Activated CD4-positive, alpha-beta memory T cell treated with anti-CD3 and anti-CD28 coated beads, Interleukin-2, amount 10 ng/mL, durations not matched to agents 7 days and 5 days (primary cell): ENCODE data around the gene OSTF1. TPM values are rescaled to one million over a fixed set of nuclear protein-coding genes. Genes with fewer than 3 reads are reported as not detected.

Source experiments
- CTCF ChIA-PET: fragments of 350-600 bp; sonication (Branson Sonifier 250); formaldehyde crosslinking; loops from one replicate; lab custom pipeline; 2021; ENCODE audit warnings: antibody characterized with exemption, inconsistent platforms; lab: Charles Lee
- POLR2A ChIA-PET: fragments of 350-600 bp; sonication (Branson Sonifier 250); formaldehyde crosslinking; loops from one replicate; lab custom pipeline; 2021; ENCODE audit warnings: antibody characterized with exemption; lab: Charles Lee
- DNase-seq: peaks from one replicate; pipeline ENCODE4 v3.0.0-alpha.2; 2020
- H3K27ac Mint-ChIP-seq: one replicate; pipeline ENCODE4 v1.8.0; 2021; ENCODE audit warnings: mild to moderate bottlenecking, mixed read lengths
- H3K27me3 Mint-ChIP-seq: one replicate; pipeline ENCODE4 v1.8.0; 2021; ENCODE audit warnings: mixed read lengths
- H3K36me3 Mint-ChIP-seq: one replicate; pipeline ENCODE4 v1.8.0; 2021; ENCODE audit warnings: low read depth, mixed read lengths
- H3K4me1 Mint-ChIP-seq: one replicate; pipeline ENCODE4 v1.8.0; 2021; ENCODE audit warnings: mixed read lengths
- H3K4me3 Mint-ChIP-seq: one replicate; pipeline ENCODE4 v1.8.0; 2021; ENCODE audit warnings: mild to moderate bottlenecking, mixed read lengths
- H3K9me3 Mint-ChIP-seq: one replicate; pipeline ENCODE4 v1.8.0; 2021; ENCODE audit warnings: mixed read lengths
- total RNA-seq, 2 experiments: library from RNA; stranded (reverse); gene quantifications; one replicate each; pipeline ENCODE4 v1.2.3, GENCODE V29; 2021

The OSTF1 gene
- total RNA-seq, 2 experiments from 2014 or later, result 253 to 255 TPM

GRCh38 chr9:75106857-75107256 lies 18.5 kb downstream of the OSTF1 start:
- DNase-seq, result no peak
- Mint-ChIP-seq H3K4me3 (no peak overlapping the region), H3K27me3 (no peaks in the 10 kb centered on the region), H3K27ac (no peak overlapping the region), H3K36me3 (peaks cover 61% of the 10 kb centered on the region), H3K9me3 (no peaks in the 10 kb centered on the region), H3K4me1 (peaks cover 71% of the 10 kb centered on the region)
- POLR2A ChIA-PET, result interaction anchor here (3.3 kb wide), 1 partner anchor 43 kb away, joined by 9 read pairs; no protein-coding TSS in a partner anchor
- CTCF ChIA-PET, result interaction anchor here (0.9 kb wide), 1 partner anchor 45 kb away, joined by 3 read pairs; no protein-coding TSS in a partner anchor

DNA sequence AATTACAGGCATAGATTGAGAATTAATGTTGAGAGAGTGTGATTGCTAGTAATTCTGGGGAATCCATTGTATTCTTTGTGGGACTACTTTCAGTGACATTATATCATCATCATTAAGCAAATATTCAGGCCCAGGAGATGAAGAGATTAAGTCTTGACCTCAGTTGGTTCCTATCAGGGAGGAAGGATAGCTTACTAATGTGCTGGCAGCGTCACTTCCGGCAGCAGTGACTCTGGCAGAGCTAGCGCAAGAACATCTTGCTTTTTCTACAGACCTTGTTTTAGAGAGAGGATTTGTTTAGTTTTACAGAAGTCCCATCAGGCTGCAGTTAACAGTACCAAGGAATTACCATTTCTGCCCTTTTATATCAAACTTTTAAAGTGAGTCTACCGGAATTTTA lies 20.3 kb downstream of the OSTF1 start:
- Mint-ChIP-seq H3K9me3 (no peaks in the 10 kb centered on the region), H3K27ac (peak overlapping the region; percentile 67), H3K4me3 (no peak overlapping the region), H3K4me1 (peaks cover 69% of the 10 kb centered on the region), H3K27me3 (no peaks in the 10 kb centered on the region), H3K36me3 (peaks cover 58% of the 10 kb centered on the region)
- ChIA-PET CTCF (interaction anchor here (0.7 kb wide), 1 partner anchor 19 kb away, joined by 3 read pairs; no protein-coding TSS in a partner anchor), POLR2A (interaction anchor here (0.8 kb wide), 2 partner anchors 16 to 22 kb away, joined by 3 to 4 read pairs; no protein-coding TSS in a partner anchor)
- DNase-seq, result peak; percentile 29

- Mint-ChIP-seq H3K4me3 (no peak overlapping the region), H3K27me3 (no peaks in the 10 kb centered on the region), H3K9me3 (no peaks in the 10 kb centered on the region), H3K27ac (no peak overlapping the region), H3K36me3 (peaks cover 64% of the 10 kb centered on the region), H3K4me1 (peaks cover 69% of the 10 kb centered on the region)
- ChIA-PET CTCF (interaction anchor here (0.7 kb wide), 1 partner anchor 18 kb away, joined by 3 read pairs; no protein-coding TSS in a partner anchor), POLR2A (interaction anchor here (0.8 kb wide), 2 partner anchors 17 to 22 kb away, joined by 3 to 4 read pairs; no protein-coding TSS in a partner anchor)
- no peak for DNase-seq
Measured at GRCh38 chr9:75109210-75109839, 21.0 kb downstream of the OSTF1 start.

DNA sequence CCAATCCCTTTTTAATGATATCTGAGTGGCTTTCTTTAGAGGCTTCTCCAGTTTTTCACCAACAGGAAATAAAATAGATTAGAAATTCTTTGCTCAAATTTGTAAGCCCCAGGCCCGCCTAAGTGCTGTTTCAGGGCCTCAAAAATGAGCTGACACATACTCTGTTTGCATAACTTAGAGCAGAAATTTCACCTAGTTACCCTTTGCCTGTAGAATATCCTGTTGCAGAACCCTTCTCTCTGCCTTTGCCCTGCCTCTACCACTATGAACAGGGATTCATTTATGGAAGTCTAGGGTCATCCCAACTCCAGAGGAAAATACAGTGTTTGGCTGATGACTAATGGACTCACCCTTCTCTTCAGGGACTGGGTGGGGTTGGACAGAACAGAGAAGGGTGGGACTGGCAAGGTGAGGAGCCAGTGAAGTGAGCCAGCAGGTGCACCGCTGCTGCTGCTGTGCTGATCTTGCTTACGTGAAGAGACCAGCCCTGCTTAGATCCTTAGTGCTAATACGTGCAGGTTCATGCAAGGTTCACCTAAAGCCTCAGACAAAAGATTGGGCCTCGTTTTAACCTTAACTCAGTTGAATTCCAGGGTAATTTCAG lies 22.8 kb downstream of the OSTF1 start:
- CTCF ChIA-PET, result interaction anchor here (1.3 kb wide), 1 partner anchor 19 kb away, joined by 3 read pairs; no protein-coding TSS in a partner anchor
- Mint-ChIP-seq H3K4me3 (no peak overlapping the region), H3K4me1 (peaks cover 52% of the 10 kb centered on the region), H3K36me3 (peaks cover 49% of the 10 kb centered on the region), H3K27me3 (no peaks in the 10 kb centered on the region), H3K9me3 (no peaks in the 10 kb centered on the region), H3K27ac (peak overlapping the region; percentile 56)
- POLR2A ChIA-PET, result interaction anchor here (1.0 kb wide), 1 partner anchor 15 kb away, joined by 5 read pairs; no protein-coding TSS in a partner anchor
- no peak for DNase-seq

DNA sequence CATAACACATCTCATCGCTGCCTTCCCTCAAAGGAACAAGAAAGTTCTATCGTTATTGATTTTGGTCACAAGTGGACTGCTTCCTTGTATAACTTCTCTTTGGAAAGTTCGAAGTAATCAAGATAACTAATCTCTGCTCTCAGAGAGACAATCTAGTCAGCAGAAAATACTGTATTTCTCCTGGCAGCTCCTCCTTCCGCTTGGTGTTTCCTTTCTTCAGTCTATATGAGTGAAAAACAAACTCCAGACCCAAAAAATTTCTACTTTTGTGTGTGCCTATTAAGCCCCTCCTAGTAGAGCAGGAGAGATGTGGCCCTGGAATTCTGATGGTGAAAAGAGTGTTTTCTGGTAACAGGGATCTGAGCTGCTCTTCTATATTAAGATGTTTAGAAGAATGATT lies 24.5 kb downstream of the OSTF1 start:
- H3K36me3 Mint-ChIP-seq, result peaks cover 53% of the 10 kb centered on the region
- ChIA-PET CTCF (no interaction called here), POLR2A (no interaction called here)
- H3K4me3 Mint-ChIP-seq, result no peak overlapping the region
- no peak for DNase-seq
- no peaks in the 10 kb centered on the region for H3K27me3 Mint-ChIP-seq
- H3K27ac Mint-ChIP-seq, result peak overlapping the region; percentile 57
- peaks cover 59% of the 10 kb centered on the region for H3K4me1 Mint-ChIP-seq
- peaks cover 3% of the 10 kb centered on the region for H3K9me3 Mint-ChIP-seq

GRCh38 chr9:75116306-75116705 lies 28.0 kb downstream of the OSTF1 start:
- H3K4me3 Mint-ChIP-seq, result no peak overlapping the region
- H3K4me1 Mint-ChIP-seq, result peaks cover 62% of the 10 kb centered on the region
- no peak for DNase-seq
- ChIA-PET POLR2A (no interaction called here), CTCF (no interaction called here)
- H3K9me3 Mint-ChIP-seq, result peaks cover 12% of the 10 kb centered on the region
- H3K36me3 Mint-ChIP-seq, result peaks cover 63% of the 10 kb centered on the region
- no peaks in the 10 kb centered on the region for H3K27me3 Mint-ChIP-seq
- H3K27ac Mint-ChIP-seq, result no peak overlapping the region

GRCh38 chr9:75117564-75117963 lies 29.2 kb downstream of the OSTF1 start:
- H3K9me3 Mint-ChIP-seq, result peaks cover 12% of the 10 kb centered on the region
- H3K4me3 Mint-ChIP-seq, result no peak overlapping the region
- H3K36me3 Mint-ChIP-seq, result peaks cover 74% of the 10 kb centered on the region
- ChIA-PET POLR2A (interaction anchor here (0.7 to 1.0 kb wide), 2 partner anchors 30 to 32 kb away, joined by 3 to 4 read pairs; no protein-coding TSS in a partner anchor), CTCF (no interaction called here)
- H3K27ac Mint-ChIP-seq, result peak overlapping the region; percentile 60
- H3K4me1 Mint-ChIP-seq, result peaks cover 60% of the 10 kb centered on the region
- no peaks in the 10 kb centered on the region for H3K27me3 Mint-ChIP-seq
- no peak for DNase-seq

- H3K27me3 Mint-ChIP-seq, result no peaks in the 10 kb centered on the region
- peaks cover 12% of the 10 kb centered on the region for H3K9me3 Mint-ChIP-seq
- H3K36me3 Mint-ChIP-seq, result peaks cover 76% of the 10 kb centered on the region
- CTCF ChIA-PET, result interaction anchor here (0.7 kb wide), 1 partner anchor 16 kb away, joined by 3 read pairs; no protein-coding TSS in a partner anchor
- POLR2A ChIA-PET, result interaction anchor here (0.9 to 1.4 kb wide), 2 partner anchors 10 to 32 kb away, joined by 3 read pairs; no protein-coding TSS in a partner anchor
- H3K27ac Mint-ChIP-seq, result peak overlapping the region; percentile 22
- peaks cover 62% of the 10 kb centered on the region for H3K4me1 Mint-ChIP-seq
- no peak for DNase-seq
- no peak overlapping the region for H3K4me3 Mint-ChIP-seq
Measured at GRCh38 chr9:75120686-75121085, 32.4 kb downstream of the OSTF1 start.

DNA sequence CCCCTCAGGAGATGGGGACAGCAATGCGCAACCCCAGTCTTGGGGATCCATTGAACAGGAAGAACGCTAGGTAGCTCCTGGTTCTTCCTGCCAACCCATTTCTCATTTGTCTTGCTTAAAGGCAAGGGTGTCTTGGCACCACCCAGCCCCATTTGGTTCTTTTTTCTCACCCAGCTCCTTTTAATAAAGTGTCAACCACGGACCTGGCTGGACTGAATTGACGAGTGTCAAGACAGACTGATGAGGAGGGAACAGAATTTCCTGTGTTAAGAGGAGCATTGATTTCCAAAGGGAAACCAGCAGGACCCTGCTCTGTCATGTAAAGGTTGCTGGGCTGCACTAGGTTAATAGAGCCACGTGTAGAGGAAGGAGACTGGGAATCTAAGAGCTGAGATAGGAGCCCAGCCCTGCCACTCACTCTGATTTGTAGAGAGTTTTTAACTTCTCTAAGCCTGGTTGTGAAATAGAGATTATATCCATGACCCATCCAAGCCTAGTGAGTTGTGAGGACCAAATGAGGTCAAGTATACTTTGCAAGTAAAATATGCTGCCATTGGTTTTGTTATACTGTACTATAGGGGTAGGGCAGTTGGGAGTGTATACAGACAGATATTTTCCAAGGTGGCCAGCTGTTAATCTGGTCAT lies 33.7 kb downstream of the OSTF1 start:
- H3K4me1 Mint-ChIP-seq, result peaks cover 62% of the 10 kb centered on the region
- peaks cover 77% of the 10 kb centered on the region for H3K36me3 Mint-ChIP-seq
- CTCF ChIA-PET, result no interaction called here
- peaks cover 12% of the 10 kb centered on the region for H3K9me3 Mint-ChIP-seq
- POLR2A ChIA-PET, result interaction anchor here (0.8 to 1.4 kb wide), 2 partner anchors 33 to 170 kb away, joined by 3 read pairs; partner anchors contain the start of gene C9orf40
- no peak overlapping the region for H3K4me3 Mint-ChIP-seq
- DNase-seq, result no peak
- no peaks in the 10 kb centered on the region for H3K27me3 Mint-ChIP-seq
- H3K27ac Mint-ChIP-seq, result no peak overlapping the region

DNA sequence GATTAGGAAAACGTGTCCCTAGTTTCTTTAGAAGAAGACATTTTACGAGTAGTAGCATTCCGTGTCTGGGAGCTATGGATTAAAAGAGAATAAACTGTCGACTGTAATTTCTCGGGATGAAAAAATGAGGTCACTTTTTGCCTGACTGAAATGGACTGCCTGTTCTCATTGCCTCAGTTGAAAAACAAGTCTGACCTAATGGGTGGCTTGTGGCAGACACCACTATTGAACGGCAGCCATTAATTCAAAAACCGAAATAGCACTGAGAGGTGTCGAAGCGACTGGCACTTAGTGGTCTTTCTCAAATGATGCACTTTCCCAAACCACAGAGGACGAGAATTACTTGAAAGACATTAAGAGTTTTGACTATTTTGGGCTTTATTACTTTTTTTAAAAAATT lies 35.4 kb downstream of the OSTF1 start:
- Mint-ChIP-seq H3K4me1 (peaks cover 58% of the 10 kb centered on the region), H3K27me3 (no peaks in the 10 kb centered on the region), H3K27ac (no peak overlapping the region), H3K4me3 (no peak overlapping the region), H3K36me3 (peaks cover 70% of the 10 kb centered on the region), H3K9me3 (peaks cover under 1% of the 10 kb centered on the region)
- POLR2A ChIA-PET, result no interaction called here
- no peak for DNase-seq
- CTCF ChIA-PET, result no interaction called here

GRCh38 chr9:75128535-75128934 lies 40.2 kb downstream of the OSTF1 start:
- ChIA-PET POLR2A (interaction anchor here (3.0 kb wide), 1 partner anchor 24 kb away, joined by 10 read pairs; no protein-coding TSS in a partner anchor), CTCF (no interaction called here)
- Mint-ChIP-seq H3K4me1 (peaks cover 70% of the 10 kb centered on the region), H3K4me3 (no peak overlapping the region), H3K27me3 (no peaks in the 10 kb centered on the region), H3K9me3 (no peaks in the 10 kb centered on the region), H3K27ac (peak overlapping the region; percentile 71), H3K36me3 (peaks cover 82% of the 10 kb centered on the region)
- DNase-seq, result no peak

DNA sequence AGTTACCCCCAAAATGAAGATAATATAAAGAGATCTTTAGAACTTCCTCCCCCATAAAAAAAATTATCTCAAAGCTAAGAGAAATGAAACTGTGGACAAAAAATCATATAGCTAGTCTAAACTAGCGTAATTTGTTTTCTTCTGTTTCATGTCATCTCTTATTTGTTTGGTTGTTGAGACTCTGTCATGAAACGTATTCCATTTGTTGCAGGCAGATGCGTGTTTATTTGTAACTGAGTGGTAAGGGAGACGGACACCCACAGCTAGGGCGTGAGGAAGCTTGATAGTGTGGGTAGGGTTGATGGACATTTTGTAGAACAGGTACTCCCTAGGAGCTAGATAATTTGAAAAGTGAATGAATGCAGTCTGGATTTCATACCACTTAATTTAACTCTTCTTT lies 41.9 kb downstream of the OSTF1 start:
- ChIA-PET POLR2A (interaction anchor here (1.1 to 3.0 kb wide), 4 partner anchors 9 to 42 kb away, joined by 3 to 10 read pairs (median 4); partner anchors contain the start of genes NMRK1 and OSTF1), CTCF (no interaction called here)
- H3K27ac Mint-ChIP-seq, result no peak overlapping the region
- H3K27me3 Mint-ChIP-seq, result no peaks in the 10 kb centered on the region
- peaks cover 61% of the 10 kb centered on the region for H3K4me1 Mint-ChIP-seq
- no peak for DNase-seq
- no peak overlapping the region for H3K4me3 Mint-ChIP-seq
- H3K36me3 Mint-ChIP-seq, result peaks cover 83% of the 10 kb centered on the region
- no peaks in the 10 kb centered on the region for H3K9me3 Mint-ChIP-seq
